Uterus (tissue), 2 donors: ENCODE measurements around the gene NOS1AP.

ENCODE experiments used
- CTCF ChIP-seq, 4 experiments: fragments of 200-600 bp in 2 of 4; fragments of 450-650 bp in 2 of 4; sonication (generic) in 2 of 4; IDR thresholded peaks; one replicate each; pipeline ENCODE4 v1.5.1; 2016 to 2019; ENCODE audit warnings: antibody characterized with exemption in 4 of 4, mild to moderate bottlenecking in 2 of 4, moderate library complexity in 1 of 4
- POLR2A ChIP-seq, 2 donors: fragments of 450-650 bp; IDR thresholded peaks; one replicate each; pipeline ENCODE4 v1.6.1; 2016; ENCODE audit warnings: antibody characterized with exemption in 2 of 2, mild to moderate bottlenecking in 1 of 2, moderate library complexity in 1 of 2

- TF ChIP-seq POLR2A (IDR thresholded peaks at IDR 0.05) (no peak), CTCF (IDR thresholded peaks at IDR 0.05) (no peak)
Observed at GRCh38 chr1:162298266-162298665, 228.8 kb downstream of the NOS1AP start.
